Endothelial cell of umbilical vein (primary cell): Measurements from ENCODE around the gene DMAP1. TPM values are rescaled to one million over a fixed set of nuclear protein-coding genes. Genes with fewer than 3 reads are reported as not detected.

Experiments used
- BruUV-seq: library from RNA; stranded (reverse); fragments of 400-500 nt; replicated peaks from 2 replicates; lab custom pipeline; 2021; lab: Mats Ljungman, UMichigan
- CTCF ChIA-PET: fragments of 300-600, 350-600 bp; sonication (Branson Sonifier 250); formaldehyde crosslinking; loops from one replicate; lab custom pipeline; 2021; ENCODE audit warnings: antibody characterized with exemption, inconsistent platforms; lab: Charles Lee
- POLR2A ChIA-PET: fragments of 300-600, 350-600 bp; sonication (Branson Sonifier 250); formaldehyde crosslinking; loops from one replicate; lab custom pipeline; 2021; ENCODE audit warnings: antibody characterized with exemption, inconsistent platforms; lab: Charles Lee
- DNase-seq: peaks from one replicate; pipeline ENCODE4 v3.0.0-alpha.2; 2011; ENCODE audit warnings: low read depth, low spot score
- FAIRE-seq: peaks from 2 replicates; lab custom pipeline; 2011; peaks lifted over from hg19 to GRCh38; lab: Jason Lieb, UNC
- H2AFZ ChIP-seq: 2 replicates; pipeline ENCODE4 v1.6.0; 2012; ENCODE audit warnings: low read depth, low read length, control low read depth, inconsistent platforms
- H3K27ac ChIP-seq: 2 replicates; pipeline ENCODE4 v1.5.1; 2011; ENCODE audit warnings: low read depth, mild to moderate bottlenecking, control low read depth, low read length, moderate library complexity; ENCODE audit not compliant: insufficient read depth
- H3K27me3 ChIP-seq, 2 experiments: 2 replicates each; pipeline versions ENCODE4 v1.6.0 to v1.6.1; 2011; ENCODE audit warnings: low read length in 2 of 2, mixed read lengths in 1 of 2; ENCODE audit not compliant: control insufficient read depth in 2 of 2, insufficient read depth in 2 of 2
- H3K36me3 ChIP-seq, 2 experiments: 2 replicates in 1 of 2; 3 replicates in 1 of 2; pipeline ENCODE4 v1.5.1; 2011; ENCODE audit warnings: low read length in 2 of 2, mild to moderate bottlenecking in 1 of 2, moderate library complexity in 1 of 2; ENCODE audit not compliant: control insufficient read depth in 2 of 2, insufficient read depth in 2 of 2; ENCODE audit errors: extremely low read depth in 1 of 2
- H3K4me1 ChIP-seq: 3 replicates; pipeline ENCODE4 v1.5.1; 2011; ENCODE audit warnings: mild to moderate bottlenecking, low read length; ENCODE audit not compliant: control insufficient read depth, insufficient read depth; ENCODE audit errors: extremely low read depth
- H3K4me2 ChIP-seq: 2 replicates; pipeline ENCODE4 v1.6.1; 2011; ENCODE audit warnings: low read length, control low read depth, mixed read lengths; ENCODE audit not compliant: insufficient read depth
- H3K4me3 ChIP-seq, 3 experiments: fragments of 200-600 bp in 1 of 3; sonication (generic), shearing (Covaris generic) in 1 of 3; replicated peaks in 1 of 3; 2 replicates each; pipeline ENCODE4 v1.5.1; 2011 to 2016; ENCODE audit warnings: control low read depth in 3 of 3, low read length in 3 of 3, mild to moderate bottlenecking in 2 of 3, inconsistent platforms in 1 of 3, low read depth in 1 of 3, moderate library complexity in 1 of 3; ENCODE audit not compliant: insufficient read depth in 1 of 3
- H3K79me2 ChIP-seq: 2 replicates; pipeline ENCODE4 v1.6.0; 2012; ENCODE audit warnings: low read length, inconsistent platforms; ENCODE audit not compliant: control insufficient read depth, insufficient read depth
- H3K9ac ChIP-seq: replicated peaks from 2 replicates; pipeline ENCODE3; 2011; ENCODE audit warnings: low read length, control low read depth; ENCODE audit not compliant: insufficient read depth; ENCODE audit errors: extremely low read depth
- H3K9me1 ChIP-seq: replicated peaks from 3 replicates; pipeline ENCODE4 v1.6.0; 2011; ENCODE audit warnings: mild to moderate bottlenecking, low read length; ENCODE audit not compliant: control insufficient read depth, insufficient read depth; ENCODE audit errors: extremely low read depth
- H3K9me3 ChIP-seq: replicated peaks from 2 replicates; pipeline ENCODE4 v1.5.1; 2012; ENCODE audit warnings: low read length, inconsistent platforms; ENCODE audit not compliant: control insufficient read depth, insufficient read depth
- H4K20me1 ChIP-seq: replicated peaks from 2 replicates; pipeline ENCODE3; 2011; ENCODE audit warnings: mild to moderate bottlenecking, low read length; ENCODE audit not compliant: control insufficient read depth, insufficient read depth; ENCODE audit errors: extremely low read depth
- EZH2 ChIP-seq: IDR thresholded peaks from 2 replicates; pipeline ENCODE4 v1.6.1; 2012; ENCODE audit warnings: borderline replicate concordance, low read depth, mild to moderate bottlenecking, moderate library complexity, low read length, inconsistent platforms; ENCODE audit not compliant: severe bottlenecking
- FOS ChIP-seq: IDR thresholded peaks from 2 replicates; pipeline ENCODE4 v1.6.1; 2011; ENCODE audit warnings: mild to moderate bottlenecking, low read length, moderate library complexity, borderline replicate concordance; ENCODE audit not compliant: insufficient read depth
- GATA2 ChIP-seq: IDR thresholded peaks from 2 replicates; pipeline ENCODE4 v1.7.0; 2011; ENCODE audit warnings: low read depth, mild to moderate bottlenecking, moderate library complexity, mixed read lengths, low read length; ENCODE audit not compliant: insufficient read length, insufficient read depth
- JUN ChIP-seq: IDR thresholded peaks from 2 replicates; pipeline ENCODE4 v1.6.1; 2011; ENCODE audit warnings: borderline replicate concordance, low read depth; ENCODE audit not compliant: insufficient read length, insufficient read depth
- MAX ChIP-seq: IDR thresholded peaks from 2 replicates; pipeline ENCODE4 v1.6.1; 2011; ENCODE audit not compliant: insufficient read depth, insufficient read length
- MYC ChIP-seq: IDR thresholded peaks from one replicate; pipeline ENCODE4 v1.6.1; 2011; ENCODE audit warnings: mild to moderate bottlenecking, low read depth, low read length
- POLR2A ChIP-seq: IDR thresholded peaks from 2 replicates; pipeline ENCODE4 v1.6.1; 2012; ENCODE audit warnings: low read depth, mild to moderate bottlenecking, control low read depth, low read length
- POLR2AphosphoS5 ChIP-seq: IDR thresholded peaks from 2 replicates; pipeline ENCODE4 v1.6.1; 2012; ENCODE audit warnings: low read depth, mild to moderate bottlenecking, control low read depth, low read length, moderate library complexity; ENCODE audit not compliant: insufficient read depth
- dilution Hi-C: fragments of 300-500 bp; cut with MboI; formaldehyde crosslinking; loops from one replicate; pipeline ENCODE4 v1.15.0; 2019; ENCODE audit warnings: low sequenced_read_pairs; ENCODE audit not compliant: extremely low pct_ligation_motif_present
- intact Hi-C: fragments of 100-400 bp; cut with micrococcal nuclease; formaldehyde crosslinking; loops from one replicate; pipeline ENCODE4 v1.10.0; 2022
- polyA plus RNA-seq, 4 experiments: library from polyadenylated mRNA; depleted of rRNA in 3 of 4; stranded (reverse) in 3 of 4; unstranded in 1 of 4; fragments of >200 nt; gene quantifications; 2 replicates each; pipeline versions ENCODE4 v1.2.1 to v1.2.3, GENCODE V29; 2011 to 2012; ENCODE audit warnings: missing spikeins in 1 of 4
- total RNA-seq: library from RNA; stranded (reverse); gene quantifications from 2 replicates; pipeline ENCODE4 v1.2.3, GENCODE V29; 2021
- TF ChIP-seq, protein P1 (sequence below), 2 donors: IDR thresholded peaks; 1 replicate in 1 of 2; 2 replicates in 1 of 2; pipeline ENCODE4 v1.5.1; 2011; ENCODE audit warnings: low read length in 2 of 2, mild to moderate bottlenecking in 2 of 2, moderate library complexity in 2 of 2, control low read depth in 1 of 2, inconsistent platforms in 1 of 2, low read depth in 1 of 2; ENCODE audit not compliant: insufficient read depth in 1 of 2; ENCODE audit errors: extremely low read depth in 1 of 2

DMAP1 gene
- total and polyA plus RNA-seq, 2 donors (not counting 3 experiments of a cell fraction or from before 2014, with no cell fraction given), result 42.9 to 63.2 TPM

DNA sequence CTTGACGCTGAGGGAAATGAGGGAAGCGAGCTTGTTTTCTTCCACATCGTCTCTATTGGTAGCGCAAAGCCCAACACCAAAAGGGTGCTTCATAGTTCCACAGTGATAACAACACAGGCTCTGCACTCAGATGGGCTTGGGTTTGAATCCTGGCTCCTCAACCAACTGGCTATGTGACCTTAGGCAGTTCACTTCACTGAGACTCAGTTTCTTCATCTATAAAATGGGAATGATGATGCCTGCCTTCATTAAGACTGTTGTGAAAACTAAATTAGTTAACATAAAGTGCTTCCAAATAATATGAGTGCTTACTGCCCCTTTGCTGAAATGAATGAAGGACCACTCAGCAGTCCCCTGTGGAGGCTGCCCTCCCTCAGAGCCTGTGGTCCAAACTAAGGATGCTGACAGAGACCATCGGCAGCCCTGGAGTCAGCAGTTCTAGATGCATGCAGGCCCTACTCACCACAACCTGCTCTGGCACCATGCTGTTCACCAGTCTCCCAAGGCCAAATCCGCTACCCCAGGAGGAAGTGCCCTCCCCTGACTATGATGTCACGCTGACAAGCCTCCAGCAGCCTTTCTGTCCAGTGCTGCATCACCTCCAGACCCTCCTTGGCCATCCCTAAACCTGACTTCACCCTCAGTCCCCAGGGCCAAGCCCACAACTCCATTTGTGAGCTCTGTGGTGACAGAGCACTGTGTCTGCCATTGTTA, 30.7 kb downstream of the DMAP1 start:
- Histone ChIP-seq H3K4me2 (no peak overlapping the region), H3K36me3 (peaks cover 0 to 4% of the 10 kb centered on the region in 2 experiments), H3K27me3 (no peaks in the 10 kb centered on the region), H4K20me1 (no peaks in the 10 kb centered on the region), H3K4me1 (peaks cover 11% of the 10 kb centered on the region), H3K9ac (no peak overlapping the region), H2AFZ (no peak overlapping the region), H3K27ac (no peak overlapping the region), H3K9me3 (no peaks in the 10 kb centered on the region), H3K4me3 (no peak overlapping the region), H3K79me2 (no peaks in the 10 kb centered on the region), H3K9me1 (no peaks in the 10 kb centered on the region)
- intact Hi-C loops, result no loop called here
- dilution Hi-C loops, result no loop called here
- CTCF ChIA-PET, result no interaction called here
- TF ChIP-seq, protein P1, sequence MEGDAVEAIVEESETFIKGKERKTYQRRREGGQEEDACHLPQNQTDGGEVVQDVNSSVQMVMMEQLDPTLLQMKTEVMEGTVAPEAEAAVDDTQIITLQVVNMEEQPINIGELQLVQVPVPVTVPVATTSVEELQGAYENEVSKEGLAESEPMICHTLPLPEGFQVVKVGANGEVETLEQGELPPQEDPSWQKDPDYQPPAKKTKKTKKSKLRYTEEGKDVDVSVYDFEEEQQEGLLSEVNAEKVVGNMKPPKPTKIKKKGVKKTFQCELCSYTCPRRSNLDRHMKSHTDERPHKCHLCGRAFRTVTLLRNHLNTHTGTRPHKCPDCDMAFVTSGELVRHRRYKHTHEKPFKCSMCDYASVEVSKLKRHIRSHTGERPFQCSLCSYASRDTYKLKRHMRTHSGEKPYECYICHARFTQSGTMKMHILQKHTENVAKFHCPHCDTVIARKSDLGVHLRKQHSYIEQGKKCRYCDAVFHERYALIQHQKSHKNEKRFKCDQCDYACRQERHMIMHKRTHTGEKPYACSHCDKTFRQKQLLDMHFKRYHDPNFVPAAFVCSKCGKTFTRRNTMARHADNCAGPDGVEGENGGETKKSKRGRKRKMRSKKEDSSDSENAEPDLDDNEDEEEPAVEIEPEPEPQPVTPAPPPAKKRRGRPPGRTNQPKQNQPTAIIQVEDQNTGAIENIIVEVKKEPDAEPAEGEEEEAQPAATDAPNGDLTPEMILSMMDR (IDR thresholded peaks at IDR 0.05; ENCODE audit: extremely low read depth in 1 of 2, insufficient read depth in 1 of 2, low read depth in 1 of 2, low read length in 2 of 2), result no peak
- TF ChIP-seq POLR2AphosphoS5, result no peak
- no peak for TF ChIP-seq EZH2
- no peak for TF ChIP-seq MYC
- no peak for TF ChIP-seq MAX
- TF ChIP-seq FOS, result no peak
- no peak for TF ChIP-seq POLR2A
- TF ChIP-seq JUN, result no peak
- TF ChIP-seq GATA2, result no peak
- no peak for DNase-seq
- POLR2A ChIA-PET, result no interaction called here
- no TSS peak for BruUV-seq
- no peak for FAIRE-seq
